NCI-H345 treated with DMSO at 0.1 percent for 48 hours (cell line): ENCODE measurements around the gene RGS9.

Experiments used
- DNase-seq: peaks from one replicate; lab custom pipeline; 2025; ENCODE audit not compliant: unreplicated experiment; lab: John Stamatoyannopoulos, UW

RGS9 gene

GRCh38 chr17:65249774-65250173 is 112.6 kb downstream of the RGS9 start:
- DNase-seq: no peak

- no peak for DNase-seq
Measured at GRCh38 chr17:65254166-65254565, 117.0 kb downstream of the RGS9 start.

GRCh38 chr17:65259281-65259680 is 122.1 kb downstream of the RGS9 start:
- no peak for DNase-seq

- no peak for DNase-seq
Measured at GRCh38 chr17:65259696-65260485, 122.7 kb downstream of the RGS9 start.

GRCh38 chr17:65260626-65261025 is 123.5 kb downstream of the RGS9 start:
- no peak for DNase-seq

GRCh38 chr17:65261152-65261551 is 124.0 kb downstream of the RGS9 start:
- DNase-seq: no peak

- no peak for DNase-seq
Measured at GRCh38 chr17:65261682-65262636, 124.8 kb downstream of the RGS9 start.

- no peak for DNase-seq
Measured at GRCh38 chr17:65265276-65265675, 128.1 kb downstream of the RGS9 start.

GRCh38 chr17:65268832-65269231 is 131.7 kb downstream of the RGS9 start:
- no peak for DNase-seq

- no peak for DNase-seq
Measured at GRCh38 chr17:65270499-65271253, 133.5 kb downstream of the RGS9 start.

GRCh38 chr17:65271296-65271695 is 134.1 kb downstream of the RGS9 start:
- DNase-seq: no peak
